Psoas muscle (tissue), 8 donors: ENCODE results near the gene TEX2. TPM values are rescaled to one million over a fixed set of nuclear protein-coding genes. Genes with fewer than 3 reads are reported as not detected.

Experiments used
- ATAC-seq, 4 donors: fragments of 200-7000 bp; cut with Tn5 transposase; one replicate each; pipeline ENCODE4 v1.9.1; 2020; ENCODE audit warnings: moderate library complexity in 3 of 4, mild to moderate bottlenecking in 2 of 4
- DNase-seq, 2 donors: peaks; one replicate each; pipeline ENCODE4 v3.0.0-alpha.2; 2020
- H3K27ac ChIP-seq: fragments of 200-600 bp; one replicate; pipeline ENCODE4 v1.8.0; 2022
- H3K27me3 ChIP-seq, 3 donors: fragments of 200-600 bp in 1 of 3; one replicate each; pipeline versions ENCODE4 v1.6.1 to v1.8.0; 2013 to 2022; ENCODE audit warnings: low read length in 2 of 3, mild to moderate bottlenecking in 2 of 3, moderate library complexity in 1 of 3; ENCODE audit not compliant: insufficient read depth in 3 of 3
- H3K36me3 ChIP-seq, 2 donors: fragments of 200-600 bp in 1 of 2; one replicate each; pipeline versions ENCODE4 v1.6.1 to v1.8.0; 2013 to 2022; ENCODE audit warnings: low read depth in 1 of 2, mild to moderate bottlenecking in 1 of 2, moderate library complexity in 1 of 2; ENCODE audit not compliant: insufficient read depth in 1 of 2
- H3K4me1 ChIP-seq: fragments of 200-600 bp; one replicate; pipeline ENCODE4 v1.8.0; 2022
- H3K4me3 ChIP-seq: fragments of 200-600 bp; one replicate; pipeline ENCODE4 v1.8.0; 2022; ENCODE audit warnings: mild to moderate bottlenecking
- H3K9me3 ChIP-seq: fragments of 200-600 bp; one replicate; pipeline ENCODE4 v1.8.0; 2022
- CTCF ChIP-seq: fragments of 200-600 bp; IDR thresholded peaks from one replicate; pipeline ENCODE4 v1.8.0; 2022; ENCODE audit warnings: antibody characterized with exemption
- WGBS, 3 donors: extraction: QIAGEN DNeasy Blood & Tissue Kit; methylation state at CpG; one replicate each; pipeline versions ENCODE4 v1.1.6 to v1.1.7; 2013; 5-methylcytosine and 5-hydroxymethylcytosine counted together
- intact Hi-C, 2 donors: fragments of 100-400 bp; cut with DNase I; formaldehyde crosslinking; loops; one replicate each; pipeline versions ENCODE4 v1.11.0 to v1.14.2; 2022
- polyA plus RNA-seq, 3 donors: library from polyadenylated mRNA; stranded (reverse); fragments of 200-250 nt; gene quantifications; one replicate each; pipeline ENCODE4 v1.2.3, GENCODE V29; 2013
- total RNA-seq, 4 donors: library from RNA; stranded (reverse); fragmentation: NEBNext Ultra II Directional in 2 of 4; extraction: Animal tissue kit (Norgen Biotek cat#: 25700) in 2 of 4; gene quantifications; one replicate each; pipeline versions ENCODE4 v1.2.1 to v1.2.4, GENCODE V29; 2021 to 2023
- donor health status: healthy with polysubstance abuse.
- donor health status: DM: no; HTN: no; CAD: no; lungs with moderate emphysema.
- donor health status: Bipolar disorder and iron deficiency.
- donor health status: healthy.
- donor health status: DM: yes; HTN: yes; CAD: no.
- donor health status: DM: no; HTN: no; CAD: no.
- donor health status: DM: no; HTN: no; CAD: no.
- donor health status: DM: yes; HTN: yes; CAD: no.

The TEX2 gene
- total and polyA plus RNA-seq, 7 donors = 29.4 to 72.7 (median 52.8) TPM

- DNase-seq = no peak
- TF ChIP-seq CTCF = no peak
- Histone ChIP-seq H3K9me3 (no peaks in the 10 kb centered on the region), H3K4me3 (no peak overlapping the region), H3K4me1 (peaks cover 46% of the 10 kb centered on the region), H3K27me3 (no peaks in the 10 kb centered on the region), H3K27ac (peak overlapping the region; percentile 80), H3K36me3 (peaks cover 12 to 25% of the 10 kb centered on the region in 2 donors)
- intact Hi-C loops = loop anchor here (5.0 kb wide), 3 partner anchors 41 to 59 kb away; partner anchors contain the start of gene TEX2 (in 1 of the 2)
- WGBS, 3 donors = 26 to 40% (median 27%) methylated on average over 2 of the region's 2 CpGs
- no peak for ATAC-seq
These were observed 47.1 kb downstream of the TEX2 start for GRCh38 chr17:64216000-64216337.

GRCh38 chr17:64214950-64215349 lies 48.1 kb downstream of the TEX2 start:
- intact Hi-C loops = loop anchor here (5.0 kb wide), 3 partner anchors 42 to 58 kb away; partner anchors contain the start of gene TEX2 (in 1 of the 2)
- DNase-seq = no peak
- 71 to 82% (median 81%) methylated on average over 4 of the region's 4 CpGs for WGBS, 3 donors
- no peaks in the 10 kb centered on the region for H3K9me3 ChIP-seq
- peaks cover 52% of the 10 kb centered on the region for H3K4me1 ChIP-seq
- H3K27me3 ChIP-seq = no peaks in the 10 kb centered on the region
- no peak for TF ChIP-seq CTCF
- H3K4me3 ChIP-seq = no peak overlapping the region
- H3K36me3 ChIP-seq = peaks cover 12 to 25% of the 10 kb centered on the region in 2 donors
- peak overlapping the region; percentile 80 for H3K27ac ChIP-seq
- ATAC-seq = peak; percentile 25 to 63 (median 48)

- Histone ChIP-seq H3K36me3 (peaks cover 12 to 25% of the 10 kb centered on the region in 2 donors), H3K4me1 (peaks cover 59% of the 10 kb centered on the region), H3K9me3 (no peaks in the 10 kb centered on the region), H3K27me3 (no peaks in the 10 kb centered on the region), H3K4me3 (no peak overlapping the region), H3K27ac (peak overlapping the region; percentile 23)
- ATAC-seq = no peak
- 86 to 88% (median 88%) methylated on average over 14 of the region's 14 CpGs for WGBS, 3 donors
- intact Hi-C loops = no loop called here
- no peak for DNase-seq
- no peak for TF ChIP-seq CTCF
These were observed 48.9 kb downstream of the TEX2 start for GRCh38 chr17:64213995-64214811.

GRCh38 chr17:64212122-64212521 lies 50.9 kb downstream of the TEX2 start:
- intact Hi-C loops = no loop called here
- Histone ChIP-seq H3K36me3 (peaks cover 12 to 25% of the 10 kb centered on the region in 2 donors), H3K27ac (no peak overlapping the region), H3K9me3 (no peaks in the 10 kb centered on the region), H3K4me3 (no peak overlapping the region), H3K27me3 (no peaks in the 10 kb centered on the region), H3K4me1 (peaks cover 49% of the 10 kb centered on the region)
- TF ChIP-seq CTCF = no peak
- DNase-seq (no peak), ATAC-seq (no peak)
- WGBS, 3 donors = 59 to 69% (median 68%) methylated on average over 2 of the region's 2 CpGs
